Measurements from ENCODE around the gene TNK1. TPM values are rescaled to one million over a fixed set of nuclear protein-coding genes. Genes with fewer than 3 reads are reported as not detected.

Gene TNK1
- total RNA-seq (2022; extraction: Qiagen RNA extraction) = 1.3 to 2.0 TPM (median 1.7 TPM) in 5 replicates

DNA sequence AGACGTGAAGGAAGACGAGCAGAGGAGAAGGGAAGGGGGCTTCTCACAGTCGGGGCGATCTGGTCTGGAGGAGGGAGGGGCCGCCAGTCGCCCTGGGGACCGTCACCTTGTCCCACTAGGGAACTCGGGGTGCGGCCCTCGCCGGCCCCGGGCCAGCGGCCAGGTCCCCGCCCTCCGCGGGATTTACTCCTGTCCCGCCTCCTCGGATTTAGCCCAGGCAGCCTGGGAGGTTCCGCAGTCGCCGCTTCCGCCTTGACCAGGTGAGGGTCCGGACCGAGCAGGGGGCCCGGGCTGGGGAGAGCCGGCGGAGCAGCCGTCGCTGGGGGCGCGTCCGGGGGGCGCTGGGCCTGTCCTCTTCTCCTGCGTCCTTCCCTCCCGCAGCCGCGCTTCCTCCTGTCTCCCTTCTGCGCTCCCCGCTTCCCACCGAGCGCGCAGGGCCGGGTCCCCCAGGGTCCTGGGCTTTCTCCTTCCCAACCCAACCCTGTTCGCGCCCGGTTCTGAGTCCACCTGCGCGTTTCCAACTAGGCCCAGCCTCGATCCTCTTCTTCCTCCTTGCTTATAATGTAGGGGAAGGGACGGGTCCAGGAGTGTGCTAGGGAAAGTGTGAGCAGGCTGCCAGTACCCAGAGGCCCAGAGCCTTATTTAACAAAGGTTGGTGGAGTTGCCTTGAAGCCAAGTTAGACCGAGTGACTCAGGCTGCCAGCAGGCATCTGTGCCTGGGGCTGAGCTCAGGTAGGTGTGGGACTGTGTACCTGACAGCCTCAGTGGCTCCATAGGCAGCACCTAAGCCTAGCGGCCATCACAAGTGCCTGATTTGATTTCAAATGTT is at the start of gene TNK1:
TNK1 (plus strand) TSS at position 235 of the 829 bp plus-strand sequence. CDS start 1,838 bp downstream, outside the sequence.

GRCh38 chr17:7336240-7337175 is 44.4 kb upstream of the TNK1 start, which contains the start of gene ACAP1:
ACAP1 (plus strand) TSS chr17:7336529; CDS start chr17:7336735, 206 bp downstream.

GRCh38 chr17:7351665-7352502 is 29.0 kb upstream of the TNK1 start, which contains the start of gene KCTD11:
KCTD11 (plus strand) TSS chr17:7352162.

DNA sequence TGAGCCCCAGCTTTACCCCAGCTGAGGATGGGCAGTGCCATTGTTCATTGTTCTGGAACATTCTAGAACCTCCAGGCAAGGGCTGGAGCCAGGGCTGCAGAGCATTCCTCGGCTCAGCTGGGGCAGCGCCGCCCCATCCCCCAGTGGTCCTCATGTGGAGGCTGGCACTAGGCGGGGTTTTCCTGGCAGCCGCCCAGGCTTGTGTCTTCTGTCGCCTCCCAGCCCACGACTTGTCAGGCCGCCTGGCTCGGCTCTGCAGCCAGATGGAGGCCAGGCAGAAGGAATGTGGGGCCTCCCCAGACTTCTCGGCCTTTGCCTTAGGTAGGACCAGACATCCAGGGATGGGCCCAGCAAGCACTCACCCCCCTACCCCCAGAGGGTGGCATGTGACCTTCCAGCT is 25.8 kb upstream of the TNK1 start, which contains the start of gene TMEM95:
TMEM95 (plus strand) TSS at position 104 of the 400 bp plus-strand sequence; CDS start at position 153, 49 bp downstream.

GRCh38 chr17:7394452-7395191 is 13.7 kb downstream of the TNK1 start, which contains the start of gene PLSCR3:
PLSCR3 (minus strand) TSS chr17:7394525; CDS start chr17:7394110, 415 bp downstream.

GRCh38 chr17:7403977-7404736 is 23.3 kb downstream of the TNK1 start, which contains the start of gene TMEM256:
TMEM256 (minus strand) TSS chr17:7404097; CDS start chr17:7404084, 13 bp downstream.

DNA sequence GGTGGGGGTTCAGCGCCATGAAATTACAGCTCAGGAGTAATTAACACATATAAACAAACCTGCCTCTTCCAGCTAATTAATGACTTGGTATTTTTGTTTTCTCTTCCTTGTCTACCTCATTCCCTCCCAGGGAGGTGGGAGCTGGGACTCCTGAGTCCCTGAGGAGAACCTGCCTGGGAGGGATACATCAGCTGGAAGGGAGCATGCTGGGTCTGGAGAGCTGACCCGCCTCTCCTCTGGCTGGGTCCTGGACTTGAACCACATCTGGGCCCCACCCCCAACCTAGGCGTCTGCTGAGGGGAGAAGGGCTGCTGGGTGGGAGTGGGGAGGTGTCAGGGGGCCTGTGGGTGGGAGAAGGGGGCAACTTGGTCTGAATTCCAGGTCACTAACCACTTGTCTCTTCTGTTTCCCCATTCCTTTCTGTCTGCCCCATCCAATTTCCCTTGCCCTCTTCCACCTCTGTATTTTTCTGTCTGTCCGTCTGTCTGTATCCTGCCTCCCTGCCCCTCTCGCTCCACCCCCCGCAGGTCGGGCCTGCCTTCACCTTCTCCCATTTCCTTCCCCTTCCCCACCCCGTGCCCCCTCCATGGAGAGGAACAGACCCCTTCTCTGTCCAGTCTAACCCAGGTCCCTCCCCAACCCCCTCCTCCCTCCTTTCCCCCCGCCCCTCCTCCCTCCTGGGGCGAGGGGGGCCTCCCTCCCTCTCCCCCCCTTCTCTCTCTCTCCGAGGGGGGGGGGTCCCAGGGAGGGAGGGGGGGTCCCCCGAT is 26.8 kb downstream of the TNK1 start, which contains the start of gene NLGN2:
NLGN2 (plus strand) TSS at position 361 of the 767 bp plus-strand sequence. CDS start 411 bp downstream, outside the sequence.

GRCh38 chr17:7419819-7420610 is 39.1 kb downstream of the TNK1 start, which contains the start of gene SPEM1:
SPEM1 (plus strand) TSS chr17:7420324; CDS start chr17:7420385, 61 bp downstream.

DNA sequence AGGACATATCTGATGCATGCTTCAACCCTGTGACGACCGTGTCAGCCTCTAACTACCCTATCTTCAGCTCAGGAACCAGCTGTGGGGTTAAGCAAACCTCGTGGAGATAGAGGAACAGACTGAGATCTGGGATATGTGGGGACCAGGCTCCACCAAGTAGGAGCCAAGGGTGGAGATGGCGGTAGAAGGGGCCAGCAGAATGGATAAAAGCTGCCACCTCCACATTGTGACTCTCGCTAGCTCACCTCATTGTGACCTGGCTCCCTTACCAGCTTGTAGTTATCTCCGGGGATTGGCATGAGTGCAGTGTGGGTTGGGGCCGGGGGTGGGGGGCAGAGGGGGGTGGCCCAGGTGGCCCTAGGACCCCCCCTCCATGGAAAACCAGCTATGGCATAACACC is 44.4 kb downstream of the TNK1 start, which contains the start of gene SPEM2:
SPEM2 (plus strand) TSS at position 301 of the 400 bp plus-strand sequence; CDS start at position 374, 73 bp downstream.

GRCh38 chr17:7428557-7428956 is 47.7 kb downstream of the TNK1 start, which contains the start of gene SPEM3:
SPEM3 (plus strand) TSS chr17:7428857; CDS start chr17:7428903, 46 bp downstream.

Other genes starting within 250 kb of the TNK1 start
- 0.59 to 1.4 TPM (median 1.2 TPM) in 5 replicates for gene ASGR1, start 201.7 kb upstream of the TNK1 start, total RNA-seq (2022; extraction: Qiagen RNA extraction)
- 6.8 to 9.8 TPM (median 8.2 TPM) in 5 replicates for gene DLG4, start 161.3 kb upstream of the TNK1 start, total RNA-seq (2022; extraction: Qiagen RNA extraction)
- gene ACADVL, start 161.2 kb upstream of the TNK1 start, total RNA-seq (2022; extraction: Qiagen RNA extraction) = 308 to 483 TPM (median 455 TPM) in 5 replicates
- gene DVL2, start 146.6 kb upstream of the TNK1 start, total RNA-seq (2022; extraction: Qiagen RNA extraction) = 30.7 to 43.1 TPM (median 40.7 TPM) in 5 replicates
- gene PHF23, start 141.6 kb upstream of the TNK1 start, total RNA-seq (2022; extraction: Qiagen RNA extraction) = 82.4 to 100 TPM (median 91.5 TPM) in 5 replicates
- gene GABARAP, start 138.6 kb upstream of the TNK1 start, total RNA-seq (2022; extraction: Qiagen RNA extraction) = 645 to 806 TPM (median 682 TPM) in 5 replicates
- 221 to 239 TPM (median 226 TPM) in 5 replicates for gene CTDNEP1, start 129.4 kb upstream of the TNK1 start, total RNA-seq (2022; extraction: Qiagen RNA extraction)
- gene ELP5, start 128.9 kb upstream of the TNK1 start, total RNA-seq (2022; extraction: Qiagen RNA extraction) = 121 to 141 TPM (median 127 TPM) in 5 replicates
- gene CLDN7, start 118.6 kb upstream of the TNK1 start, total RNA-seq (2022; extraction: Qiagen RNA extraction) = 0.84 to 1.2 TPM (median 0.97 TPM) in 5 replicates
- 0.15 to 0.27 TPM (median 0.26 TPM) in 5 replicates for gene SLC2A4, start 99.4 kb upstream of the TNK1 start, total RNA-seq (2022; extraction: Qiagen RNA extraction)
- 0.53 to 0.69 TPM (median 0.59 TPM) in 5 replicates for gene YBX2, start 86.5 kb upstream of the TNK1 start, total RNA-seq (2022; extraction: Qiagen RNA extraction)
- gene EIF5A, start 73.5 kb upstream of the TNK1 start, total RNA-seq (2022; extraction: Qiagen RNA extraction) = 1,648 to 1,788 TPM (median 1,697 TPM) in 5 replicates
- 88.2 to 105 TPM (median 103 TPM) in 5 replicates for gene GPS2, start 65.7 kb upstream of the TNK1 start, total RNA-seq (2022; extraction: Qiagen RNA extraction)
- 22.9 to 38.3 TPM (median 34.9 TPM) in 5 replicates for gene NEURL4, start 51.8 kb upstream of the TNK1 start, total RNA-seq (2022; extraction: Qiagen RNA extraction)
- gene ACAP1, start 44.6 kb upstream of the TNK1 start, total RNA-seq (2022; extraction: Qiagen RNA extraction) = 0.48 to 5.1 TPM (median 4.2 TPM) in 5 replicates
- gene KCTD11, start 28.9 kb upstream of the TNK1 start, total RNA-seq (2022; extraction: Qiagen RNA extraction) = 11.8 to 15.9 TPM (median 13.7 TPM) in 5 replicates
- not detected in 5 replicates for gene TMEM95, start 25.9 kb upstream of the TNK1 start, total RNA-seq (2022; extraction: Qiagen RNA extraction)
- gene PLSCR3, start 13.4 kb downstream of the TNK1 start, total RNA-seq (2022; extraction: Qiagen RNA extraction) = 37.4 to 45.9 TPM (median 43.5 TPM) in 5 replicates
- gene TMEM256, start 23.0 kb downstream of the TNK1 start, total RNA-seq (2022; extraction: Qiagen RNA extraction) = 177 to 231 TPM (median 209 TPM) in 5 replicates
- 12.1 to 21.2 TPM (median 19.3 TPM) in 5 replicates for gene NLGN2, start 26.8 kb downstream of the TNK1 start, total RNA-seq (2022; extraction: Qiagen RNA extraction)
- gene SPEM1, start 39.2 kb downstream of the TNK1 start, total RNA-seq (2022; extraction: Qiagen RNA extraction) = 0.13 TPM in 1 of 5 replicates, not detected in the others
- 0.05 to 0.10 TPM (median 0.08 TPM) in 4 of 5 replicates, not detected in the other for gene SPEM2, start 44.5 kb downstream of the TNK1 start, total RNA-seq (2022; extraction: Qiagen RNA extraction)
- 0.04 to 0.06 TPM in 2 of 5 replicates, not detected in the others for gene SPEM3, start 47.8 kb downstream of the TNK1 start, total RNA-seq (2022; extraction: Qiagen RNA extraction)
- 11.2 to 15.4 TPM (median 13.9 TPM) in 5 replicates for gene TMEM102, start 54.3 kb downstream of the TNK1 start, total RNA-seq (2022; extraction: Qiagen RNA extraction)
- gene FGF11, start 58.4 kb downstream of the TNK1 start, total RNA-seq (2022; extraction: Qiagen RNA extraction) = 0.92 to 1.6 TPM (median 1.4 TPM) in 5 replicates
- 5.2 to 9.8 TPM (median 8.8 TPM) in 5 replicates for gene CHRNB1, start 64.0 kb downstream of the TNK1 start, total RNA-seq (2022; extraction: Qiagen RNA extraction)
- 19.8 to 26.8 TPM (median 24.2 TPM) in 5 replicates for gene ZBTB4, start 98.5 kb downstream of the TNK1 start, total RNA-seq (2022; extraction: Qiagen RNA extraction)
- gene SLC35G6, start 100.4 kb downstream of the TNK1 start, total RNA-seq (2022; extraction: Qiagen RNA extraction) = not detected in 5 replicates
- gene POLR2A, start 103.3 kb downstream of the TNK1 start, total RNA-seq (2022; extraction: Qiagen RNA extraction) = 65.7 to 84.9 TPM (median 82.6 TPM) in 5 replicates
- gene TNFSF12, start 168.0 kb downstream of the TNK1 start, total RNA-seq (2022; extraction: Qiagen RNA extraction) = 9.8 to 14.0 TPM (median 12.8 TPM) in 5 replicates
- gene TNFSF13, start 177.7 kb downstream of the TNK1 start, total RNA-seq (2022; extraction: Qiagen RNA extraction) = 0.61 to 0.79 TPM (median 0.68 TPM) in 5 replicates
- gene SENP3, start 180.8 kb downstream of the TNK1 start, total RNA-seq (2022; extraction: Qiagen RNA extraction) = 97.6 to 109 TPM (median 105 TPM) in 5 replicates
- gene CD68, start 198.5 kb downstream of the TNK1 start, total RNA-seq (2022; extraction: Qiagen RNA extraction) = 30.8 to 38.1 TPM (median 35.8 TPM) in 5 replicates
- gene MPDU1, start 202.8 kb downstream of the TNK1 start, total RNA-seq (2022; extraction: Qiagen RNA extraction) = 112 to 141 TPM (median 120 TPM) in 5 replicates
- 0.33 to 0.44 TPM (median 0.41 TPM) in 4 of 5 replicates, not detected in the other for gene SOX15, start 209.0 kb downstream of the TNK1 start, total RNA-seq (2022; extraction: Qiagen RNA extraction)
- 51.9 to 64.2 TPM (median 60.4 TPM) in 5 replicates for gene FXR2, start 233.8 kb downstream of the TNK1 start, total RNA-seq (2022; extraction: Qiagen RNA extraction)
- gene SAT2, start 246.7 kb downstream of the TNK1 start, total RNA-seq (2022; extraction: Qiagen RNA extraction) = 64.3 to 90.5 TPM (median 85.4 TPM) in 5 replicates
- gene SHBG, start 249.0 kb downstream of the TNK1 start, total RNA-seq (2022; extraction: Qiagen RNA extraction) = 0.35 to 1.0 TPM (median 0.66 TPM) in 5 replicates